ENCODE data around the gene CYS1.

DNA sequence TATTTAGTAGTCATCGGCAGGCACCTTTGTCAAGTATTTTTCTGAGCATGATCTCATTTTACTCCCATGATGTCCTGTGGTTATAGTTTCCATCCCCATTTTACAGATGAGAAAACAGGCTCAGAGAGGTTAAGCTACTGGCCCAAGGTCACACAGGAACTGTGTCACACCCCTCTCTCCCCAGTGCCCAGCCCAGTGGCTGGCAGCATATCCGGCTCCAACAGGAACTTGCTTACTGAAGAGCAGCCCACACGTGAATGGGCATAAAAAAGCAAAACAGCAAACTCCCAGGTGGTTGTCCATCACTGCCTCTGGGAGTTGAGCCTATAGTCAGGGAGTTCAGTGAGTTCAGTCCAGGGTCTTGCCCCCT is 45.2 kb downstream of the CYS1 start:
- TF ChIP-seq, protein P1, sequence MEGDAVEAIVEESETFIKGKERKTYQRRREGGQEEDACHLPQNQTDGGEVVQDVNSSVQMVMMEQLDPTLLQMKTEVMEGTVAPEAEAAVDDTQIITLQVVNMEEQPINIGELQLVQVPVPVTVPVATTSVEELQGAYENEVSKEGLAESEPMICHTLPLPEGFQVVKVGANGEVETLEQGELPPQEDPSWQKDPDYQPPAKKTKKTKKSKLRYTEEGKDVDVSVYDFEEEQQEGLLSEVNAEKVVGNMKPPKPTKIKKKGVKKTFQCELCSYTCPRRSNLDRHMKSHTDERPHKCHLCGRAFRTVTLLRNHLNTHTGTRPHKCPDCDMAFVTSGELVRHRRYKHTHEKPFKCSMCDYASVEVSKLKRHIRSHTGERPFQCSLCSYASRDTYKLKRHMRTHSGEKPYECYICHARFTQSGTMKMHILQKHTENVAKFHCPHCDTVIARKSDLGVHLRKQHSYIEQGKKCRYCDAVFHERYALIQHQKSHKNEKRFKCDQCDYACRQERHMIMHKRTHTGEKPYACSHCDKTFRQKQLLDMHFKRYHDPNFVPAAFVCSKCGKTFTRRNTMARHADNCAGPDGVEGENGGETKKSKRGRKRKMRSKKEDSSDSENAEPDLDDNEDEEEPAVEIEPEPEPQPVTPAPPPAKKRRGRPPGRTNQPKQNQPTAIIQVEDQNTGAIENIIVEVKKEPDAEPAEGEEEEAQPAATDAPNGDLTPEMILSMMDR (IDR thresholded peaks at IDR 0.05; ENCODE audit: low read length) = no peak
- TF ChIP-seq EZH2 (IDR thresholded peaks at IDR 0.05; ENCODE audit: borderline replicate concordance, low read length) = no peak

Data from OCI-LY1 (cell line).